Right kidney (tissue), 1 donor: ENCODE measurements around the gene ACP5.
"Not testable (repeated sequence)": the region's sequence is repeated elsewhere in the genome, so short reads cannot be mapped to it uniquely, and the experiment has no call there.

Experiments
- DNase-seq: peaks from one replicate; pipeline ENCODE4 v3.0.0-alpha.2; 2016

The ACP5 gene

DNA sequence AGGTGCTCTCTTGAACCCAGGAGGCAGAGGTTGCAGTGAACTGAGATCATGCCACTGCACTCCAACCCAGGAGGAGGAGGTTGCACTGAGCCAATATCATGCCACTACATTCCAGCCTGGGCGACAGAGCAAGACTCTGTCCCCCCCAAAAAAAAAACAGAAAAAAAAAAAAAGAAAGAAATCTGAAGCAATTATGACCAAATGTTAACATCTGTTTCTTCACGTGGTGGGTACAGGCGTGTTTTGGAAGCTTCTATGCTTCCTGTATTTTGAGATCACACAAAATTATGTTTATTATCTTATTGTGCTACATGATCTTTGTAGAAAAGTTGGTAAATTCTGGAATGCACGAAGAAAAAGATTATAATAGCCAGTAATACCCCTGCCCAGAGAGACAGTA is 2.7 kb upstream of the ACP5 start:
- DNase-seq: no peak

DNA sequence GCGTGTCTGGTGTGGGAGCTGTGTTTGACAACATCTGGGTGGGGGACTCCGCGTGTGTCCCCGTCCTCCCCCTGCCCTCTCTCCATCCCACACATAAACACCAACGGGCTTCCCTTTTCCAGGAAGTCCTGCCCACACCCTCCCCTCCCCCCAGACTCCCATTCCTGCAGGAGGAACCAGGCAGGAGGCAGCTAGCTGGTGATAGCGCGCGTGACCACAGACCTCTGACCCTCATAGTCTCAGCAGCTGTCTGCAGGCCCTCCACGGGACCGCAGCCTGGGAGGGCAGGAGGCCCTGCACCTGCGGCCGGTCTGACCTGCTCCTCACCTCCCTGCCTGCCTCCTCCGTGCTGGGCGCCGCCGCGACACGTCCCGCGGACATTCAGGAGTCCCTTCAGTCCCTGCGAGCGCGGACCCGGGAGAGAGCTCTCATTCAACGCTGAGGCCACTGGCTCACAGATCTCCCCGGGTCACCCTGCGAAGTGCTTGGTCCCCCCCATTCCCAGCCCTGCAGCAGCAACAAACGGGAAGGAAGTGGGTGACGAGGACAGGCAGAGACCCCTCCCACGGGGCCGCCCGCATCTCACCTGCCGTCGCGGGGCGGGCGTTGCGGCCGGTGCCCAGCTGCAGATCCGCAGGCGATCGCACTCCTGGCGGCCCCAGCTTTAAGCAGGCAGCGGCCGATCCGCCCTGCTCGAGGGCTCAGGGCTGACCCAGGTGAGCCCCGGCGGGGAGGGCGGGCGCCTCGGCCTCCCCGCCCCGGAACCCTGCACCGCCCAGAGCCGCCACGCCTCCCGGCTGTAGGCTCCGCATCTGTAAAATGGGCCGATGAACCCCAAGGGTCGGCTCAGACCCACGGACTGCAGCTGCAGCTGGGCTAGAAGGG is 1.1 kb upstream of the ACP5 start:
- peak; percentile 59 for DNase-seq

DNA sequence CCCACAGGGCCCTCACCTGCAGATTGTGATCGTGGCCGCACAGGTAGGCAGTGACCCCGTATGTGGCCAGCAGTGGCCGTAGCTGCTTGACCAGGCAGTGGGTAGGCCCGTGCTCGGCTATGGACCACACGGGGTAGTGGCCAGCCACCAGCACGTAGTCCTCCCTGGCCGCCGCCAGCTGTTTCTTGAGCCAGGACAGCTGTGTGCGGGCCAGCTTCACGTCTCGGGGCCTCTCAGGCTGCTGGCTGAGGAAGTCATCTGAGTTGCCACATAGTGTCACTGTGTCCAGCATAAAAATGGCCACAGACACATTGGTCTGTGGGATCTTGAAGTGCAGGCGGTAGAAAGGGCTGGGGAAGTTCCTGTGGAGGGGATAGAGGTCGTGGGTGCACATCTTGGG is 1.2 kb downstream of the ACP5 start:
- DNase-seq: no peak

DNA sequence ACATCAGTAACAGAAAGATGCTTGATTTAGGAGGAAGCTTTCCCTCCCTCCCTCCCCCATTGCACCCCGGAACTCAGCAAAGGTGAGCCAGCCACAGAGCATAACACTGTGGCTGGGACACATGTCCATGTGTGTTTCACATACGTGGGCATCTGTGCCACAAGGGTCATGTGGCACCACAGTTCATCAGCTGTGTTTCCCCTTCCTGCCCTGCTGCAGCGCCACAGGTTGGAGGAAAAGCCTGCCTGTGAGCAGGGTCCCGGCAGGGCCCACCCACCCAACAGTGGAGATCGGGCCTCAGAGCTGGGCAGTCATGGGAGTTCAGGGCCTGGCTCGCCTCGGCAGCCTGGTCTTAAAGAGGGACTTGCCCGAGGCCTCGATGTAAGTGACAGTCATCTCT is 2.8 kb downstream of the ACP5 start:
- no peak for DNase-seq

DNA sequence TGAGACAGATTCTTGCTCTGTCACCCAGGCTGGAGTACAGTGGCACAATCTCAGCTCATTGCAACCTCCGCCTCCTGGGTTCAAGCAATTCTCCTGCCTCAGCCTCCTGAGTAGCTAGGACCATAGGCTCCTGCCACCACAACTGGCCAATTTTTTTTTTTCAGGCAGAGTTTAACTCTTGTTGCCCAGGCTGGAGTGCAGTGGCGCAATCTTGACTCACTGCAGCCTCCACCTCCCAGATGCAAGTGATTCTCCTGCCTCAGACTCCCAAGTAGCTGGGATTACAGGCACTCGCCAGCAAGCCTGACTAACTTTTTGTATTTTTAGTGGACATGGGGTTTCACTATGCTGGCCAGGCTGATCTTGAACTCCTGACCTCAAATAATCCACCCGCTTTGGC is 3.7 kb downstream of the ACP5 start:
- DNase-seq: not testable (repeated sequence)

DNA sequence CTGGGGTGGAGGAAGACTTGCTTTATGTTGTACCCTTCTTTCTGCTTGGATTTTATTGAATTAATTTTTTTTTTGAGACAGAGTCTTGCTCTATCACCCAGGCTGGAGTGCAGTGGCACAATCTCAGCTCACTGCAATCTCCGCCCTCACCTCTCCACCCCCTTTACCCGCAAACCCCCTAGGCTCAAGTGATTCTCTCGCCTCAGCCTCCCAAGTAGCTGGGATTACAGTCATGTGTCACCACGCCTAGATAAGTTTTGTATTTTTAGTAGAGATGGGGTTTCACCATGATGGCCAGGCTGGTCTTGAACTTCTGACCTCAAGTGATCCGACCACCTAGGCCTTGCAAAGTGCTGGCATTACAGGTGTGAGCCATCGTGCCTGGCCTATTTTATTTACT is 4.1 kb downstream of the ACP5 start:
- DNase-seq: not testable (repeated sequence)

DNA sequence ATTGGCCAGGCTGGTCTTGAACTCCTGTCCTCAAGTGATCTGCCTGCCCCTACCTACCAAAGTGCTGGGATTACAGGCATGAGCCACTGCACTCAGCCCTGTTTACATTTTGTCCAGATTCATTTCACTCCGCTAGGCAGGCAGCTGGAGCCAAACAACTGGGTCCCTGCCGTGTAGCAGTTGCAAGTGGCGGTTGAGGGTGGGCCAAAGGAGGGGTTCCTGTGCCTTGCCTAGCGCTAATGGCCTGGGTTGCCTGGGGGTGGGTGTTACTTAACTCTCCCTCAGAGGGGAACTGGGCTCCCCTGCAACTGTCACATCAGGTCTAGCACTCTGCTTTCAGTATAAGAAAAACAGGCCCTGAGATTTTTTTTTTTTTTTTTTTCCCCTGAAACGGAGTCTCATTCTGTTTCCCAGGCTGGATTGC is 7.4 kb downstream of the ACP5 start:
- no peak for DNase-seq

DNA sequence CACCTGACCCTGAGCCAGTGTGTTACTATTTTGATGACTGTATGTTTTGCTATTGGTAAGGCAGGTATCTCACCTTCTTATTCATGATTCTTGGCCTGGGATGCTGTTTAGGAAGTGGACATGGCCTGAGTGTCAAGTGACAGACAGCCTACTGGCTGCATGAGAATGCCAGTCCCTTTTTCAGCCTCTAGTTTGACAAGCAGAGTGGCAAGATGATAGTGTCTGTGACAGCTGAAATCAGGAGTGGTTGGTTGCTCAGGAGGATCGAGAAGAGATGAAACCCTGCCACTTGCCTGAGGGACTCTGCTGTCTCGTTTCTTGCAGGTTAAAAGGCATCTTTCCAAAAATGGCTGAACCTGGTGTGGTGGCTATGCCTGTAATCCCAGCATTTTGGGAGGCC is 11.3 kb downstream of the ACP5 start:
- DNase-seq: no peak

DNA sequence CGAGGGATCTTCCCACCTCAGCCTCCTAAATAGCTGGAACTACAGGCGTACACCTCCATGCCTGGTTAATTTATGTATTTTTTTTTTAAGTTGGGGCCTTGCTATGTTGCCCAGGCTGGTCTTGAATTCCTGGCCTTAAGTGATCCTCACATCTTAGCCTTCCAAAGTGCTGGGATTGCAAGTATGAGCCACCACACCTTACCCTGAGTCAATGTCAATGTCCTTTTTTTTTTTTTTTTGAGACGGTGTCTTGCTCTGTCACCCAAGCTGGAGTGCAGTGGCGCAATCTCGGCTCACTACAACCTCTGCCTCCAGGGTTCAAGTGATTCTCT is 11.8 kb downstream of the ACP5 start:
- not testable (repeated sequence) for DNase-seq

DNA sequence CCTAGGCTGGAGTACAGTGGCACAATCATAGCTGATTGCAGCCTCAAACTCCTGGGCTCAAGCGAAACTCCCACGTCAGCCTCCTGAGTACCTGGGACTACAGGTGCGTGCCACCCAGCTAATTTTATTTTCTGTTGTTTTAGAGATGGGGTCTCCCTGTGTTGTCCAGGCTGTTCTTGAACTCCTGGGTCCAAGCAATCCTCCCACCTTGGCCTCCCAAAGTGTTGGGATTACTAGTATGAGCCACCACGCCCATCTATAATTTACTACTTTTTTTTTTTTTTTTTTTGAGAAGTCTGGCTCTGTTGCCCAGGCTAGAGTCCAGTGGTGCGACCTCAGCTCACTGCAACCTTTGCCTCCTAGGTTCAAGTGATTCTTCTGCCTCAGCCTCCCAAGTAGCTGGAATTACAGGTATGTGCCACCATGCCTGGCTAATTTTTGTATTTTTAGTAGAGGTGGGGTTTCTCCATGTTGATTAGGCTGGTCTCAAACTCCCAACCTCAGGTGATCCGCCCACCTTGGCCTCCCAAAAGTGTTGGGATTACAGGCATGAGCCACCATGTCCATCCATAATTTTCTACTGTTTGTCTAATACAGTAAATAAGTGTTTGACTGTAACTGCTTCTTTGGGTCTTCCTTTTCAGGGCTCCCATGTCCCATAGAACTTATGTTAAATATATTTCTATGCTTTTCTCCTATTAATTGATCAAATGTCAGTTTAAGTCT is 13.2 kb downstream of the ACP5 start:
- DNase-seq: not testable (repeated sequence)

DNA sequence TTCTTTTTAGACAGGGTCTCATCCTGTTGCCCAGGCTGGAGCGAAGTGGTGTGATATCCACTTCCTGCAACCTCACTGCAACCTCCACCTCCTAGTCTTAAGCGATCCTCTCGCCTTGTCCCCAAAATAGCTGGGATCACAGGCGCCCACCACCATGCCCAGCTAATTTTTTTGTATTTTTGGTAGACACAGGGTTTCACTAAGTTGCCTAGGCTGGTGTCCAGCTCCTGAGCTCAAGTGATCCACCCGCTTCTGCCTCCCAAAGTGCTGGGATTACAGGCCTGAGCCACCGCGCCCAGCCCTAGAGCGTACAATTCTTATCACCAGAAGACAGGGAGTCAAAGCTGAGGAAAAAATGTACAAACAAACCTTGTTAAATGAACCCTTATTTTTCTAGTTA is 13.9 kb downstream of the ACP5 start:
- DNase-seq: no peak

DNA sequence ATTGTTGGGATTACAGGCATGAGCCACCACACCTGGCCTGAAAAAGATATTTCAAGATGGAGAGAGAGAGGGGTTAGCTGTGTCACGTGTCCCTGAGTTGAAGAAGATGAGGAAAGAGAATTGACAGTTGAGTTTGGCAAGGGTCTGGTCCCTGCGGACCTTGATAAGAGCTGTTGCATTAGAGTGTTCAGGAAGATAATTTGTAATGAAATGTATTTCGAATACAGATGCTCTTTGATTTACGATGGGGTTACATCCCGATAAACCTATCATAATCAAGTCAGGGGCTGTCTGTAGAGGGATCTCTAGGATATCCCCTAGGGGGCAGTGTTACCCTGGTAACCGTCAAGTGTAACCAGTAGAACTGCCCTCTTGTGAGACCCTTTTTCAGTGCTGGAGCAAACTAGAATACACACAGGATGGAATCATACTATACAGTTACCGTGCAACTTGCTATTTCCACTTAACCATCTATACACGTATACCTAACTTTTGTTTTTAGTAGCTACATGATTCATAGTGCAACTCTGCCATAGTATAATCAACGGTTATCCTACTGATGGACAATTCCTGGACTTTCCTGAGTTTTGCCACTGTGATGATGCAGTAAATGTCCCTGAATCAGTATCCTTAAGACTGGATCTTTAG is 16.9 kb downstream of the ACP5 start:
- DNase-seq: peak; percentile 36

DNA sequence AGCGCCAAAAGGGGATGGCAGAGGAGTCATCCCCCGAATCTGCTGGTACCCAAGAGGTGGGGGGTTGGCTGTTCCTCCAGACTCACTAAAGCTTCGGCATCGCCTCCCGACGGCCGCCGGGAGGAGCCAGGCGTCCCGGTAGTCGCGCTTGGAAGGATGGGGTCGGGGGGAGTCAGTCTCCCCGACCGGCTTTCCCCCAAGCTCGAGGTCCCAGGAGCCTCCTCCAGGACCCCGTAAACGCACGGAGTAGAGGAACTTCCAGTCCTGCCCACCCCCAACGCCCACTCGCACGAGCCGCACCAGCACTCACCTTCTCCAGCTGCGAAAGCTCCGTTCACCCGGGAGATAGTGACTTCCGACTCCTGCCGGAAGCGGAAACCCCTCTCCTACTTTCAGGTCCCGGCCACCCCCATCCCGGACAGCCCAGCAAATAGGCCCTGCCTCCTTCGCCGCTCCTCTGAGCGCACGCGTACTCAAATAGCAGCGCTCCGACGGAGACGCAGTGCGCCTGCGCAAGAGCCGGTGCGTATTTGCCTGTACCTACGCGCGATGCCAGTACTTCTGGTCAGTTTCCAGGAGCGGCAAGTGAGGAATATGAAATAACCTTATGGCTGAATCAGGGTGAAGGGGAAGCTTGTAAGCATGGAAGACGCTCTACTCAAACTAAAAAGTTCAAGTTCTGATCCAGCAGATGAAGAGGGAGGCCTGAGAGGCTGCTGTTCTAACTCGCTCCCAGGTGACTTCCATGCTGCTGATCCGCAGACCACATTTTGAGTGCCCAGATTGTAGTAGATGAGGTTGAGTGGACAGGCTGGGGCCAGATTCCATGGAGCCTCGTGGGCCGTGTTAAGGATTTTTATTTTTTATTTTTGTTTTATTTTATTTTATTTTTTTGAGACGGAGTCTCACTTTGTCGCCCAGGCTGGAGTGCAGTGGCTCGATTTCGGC is 18.3 kb downstream of the ACP5 start, which contains the start of gene ELOF1:
Gene ELOF1, minus strand, starts transcription at position 350 of the 948 bp plus-strand sequence. CDS start 4,883 bp downstream, outside the sequence.
- DNase-seq: peak; percentile 90

DNA sequence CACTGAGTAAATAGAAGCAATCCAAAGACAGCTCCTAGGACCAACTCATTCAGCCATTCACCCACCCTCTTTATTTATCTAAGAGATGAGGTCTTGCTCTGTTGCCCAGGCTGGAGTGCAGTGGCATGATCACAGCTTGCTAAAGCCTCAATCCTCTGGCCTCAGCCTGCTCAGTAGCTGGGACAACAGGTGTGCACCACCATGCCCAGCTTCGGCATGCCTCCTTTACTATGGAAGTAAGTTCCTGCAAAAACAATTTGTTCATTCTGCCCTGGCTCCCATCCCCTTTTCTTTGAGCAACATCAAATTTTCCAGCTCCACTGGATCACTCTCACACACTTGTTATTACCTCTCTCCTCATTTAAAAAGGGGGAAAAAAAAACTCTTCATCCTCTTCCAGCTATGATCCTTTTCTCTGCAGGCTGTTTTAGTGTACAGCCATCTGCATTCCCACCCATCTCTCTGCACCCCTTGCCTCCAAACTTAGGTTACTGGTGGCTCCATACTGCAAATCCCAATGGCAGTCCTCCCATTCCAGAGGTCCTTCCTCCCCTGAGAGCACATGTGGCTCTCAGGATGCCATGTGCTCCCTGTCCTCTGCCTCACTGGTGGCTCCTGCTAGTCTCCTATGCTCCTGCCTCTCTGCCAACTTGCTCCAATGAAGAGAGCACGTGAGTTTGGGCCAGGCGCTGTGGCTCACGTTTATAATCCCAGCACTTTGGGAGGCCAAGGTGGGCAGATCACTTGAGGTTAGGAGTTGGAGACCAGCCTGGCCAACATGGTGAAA is 20.6 kb downstream of the ACP5 start:
- DNase-seq: no peak

DNA sequence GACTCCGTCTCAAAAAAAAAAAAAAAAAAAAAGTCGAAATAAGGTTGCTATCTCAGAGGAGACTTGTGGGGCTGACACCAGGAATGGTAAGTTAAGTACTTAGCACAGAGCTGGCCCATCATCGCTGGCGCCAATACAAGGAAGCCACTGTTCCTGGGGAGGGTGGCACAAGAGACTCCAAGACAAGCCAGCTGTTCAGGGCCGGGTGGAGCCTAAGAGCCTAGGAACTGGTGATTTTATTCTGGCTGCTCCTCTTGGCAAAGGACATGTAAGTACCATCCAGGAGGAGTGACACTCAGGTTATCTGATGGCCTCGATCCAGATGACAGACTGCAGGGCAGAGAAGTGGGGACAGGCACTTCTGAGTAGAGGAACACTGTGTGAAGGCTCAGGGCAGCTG is 22.2 kb downstream of the ACP5 start:
- DNase-seq: no peak

DNA sequence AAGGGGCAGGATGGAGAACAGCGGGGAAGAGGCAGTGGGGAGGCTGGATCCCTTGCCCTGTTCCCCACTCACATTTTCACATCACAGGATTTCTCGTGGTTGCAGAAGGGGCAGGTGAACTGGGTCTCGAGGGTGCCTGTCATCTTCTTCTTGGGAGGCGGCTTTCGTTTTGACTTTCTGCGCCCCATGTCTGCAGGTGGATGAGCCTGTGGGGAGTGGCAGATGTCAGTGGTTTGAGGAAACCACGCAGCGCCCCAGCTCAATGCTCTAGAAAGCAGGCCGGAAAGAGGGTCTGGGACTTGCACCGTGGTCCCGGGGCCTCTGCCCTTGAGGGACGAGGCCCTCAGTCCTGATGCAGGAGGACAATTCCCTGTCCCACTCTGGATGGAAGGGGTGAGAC is 23.3 kb downstream of the ACP5 start:
- DNase-seq: no peak

DNA sequence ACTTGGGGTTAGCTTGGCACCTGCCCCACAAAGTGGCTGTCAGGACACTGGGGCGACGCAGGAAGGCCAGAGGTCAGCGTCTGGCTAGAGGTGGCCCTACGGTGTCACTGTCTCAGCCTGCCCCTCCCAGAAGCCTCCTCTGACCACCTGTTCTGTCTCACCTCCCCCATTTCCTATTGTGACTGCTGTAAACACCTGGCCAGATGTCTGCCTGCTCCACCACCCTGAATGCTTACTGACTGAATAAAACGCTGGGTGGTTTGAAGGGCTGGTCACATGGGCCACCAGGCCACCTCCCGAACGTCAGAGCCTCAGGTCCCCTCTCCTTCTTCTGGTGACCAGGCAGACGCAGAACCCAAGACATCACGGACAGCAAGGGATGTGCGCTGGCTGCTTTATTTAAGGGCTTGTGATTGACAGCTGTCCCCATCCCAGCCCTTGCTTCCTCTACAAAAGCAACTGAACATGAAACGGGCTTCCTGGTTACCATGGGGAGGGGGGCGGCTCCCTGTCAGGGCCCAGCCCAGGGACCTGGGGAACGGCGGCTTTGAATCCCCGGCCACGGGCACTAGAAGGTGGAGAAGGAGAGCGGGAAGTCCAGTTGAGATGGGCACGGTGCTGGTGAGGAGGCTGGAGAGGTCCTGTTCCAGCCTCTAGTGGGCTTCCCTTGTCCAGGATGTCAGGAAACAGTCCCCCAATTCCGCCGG is 24.6 kb downstream of the ACP5 start:
- DNase-seq: no peak

DNA sequence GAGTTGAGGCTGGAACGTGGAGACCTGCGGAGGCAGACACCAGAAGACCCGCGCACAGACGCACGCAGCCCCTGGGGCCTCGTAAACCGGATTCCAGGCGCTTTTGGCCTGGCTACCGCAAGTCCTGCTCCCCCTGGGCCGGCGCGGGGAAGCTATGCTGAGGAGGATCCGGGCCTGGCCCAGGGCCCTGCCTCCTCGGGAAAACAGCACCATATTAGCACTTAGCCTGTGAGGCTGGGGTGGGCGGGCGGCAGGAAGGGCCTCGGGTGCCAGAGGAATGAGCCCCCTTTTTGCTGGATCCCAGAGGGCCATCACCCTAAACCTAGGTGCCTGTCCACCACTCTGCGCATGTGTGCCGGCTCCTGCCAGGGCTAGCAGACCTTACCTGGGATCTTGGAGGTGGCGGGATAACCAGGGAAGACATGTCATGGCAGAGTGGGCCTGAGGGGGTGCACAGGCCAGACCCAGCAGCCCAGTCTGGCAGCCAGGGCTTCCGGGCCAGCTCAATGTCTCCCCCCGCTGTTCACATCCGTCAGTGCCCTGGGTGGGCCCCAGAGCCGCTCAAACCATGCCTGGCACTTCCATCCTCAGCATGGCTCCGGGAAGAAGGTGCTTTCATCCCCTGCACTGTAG is 25.7 kb downstream of the ACP5 start:
- no peak for DNase-seq

DNA sequence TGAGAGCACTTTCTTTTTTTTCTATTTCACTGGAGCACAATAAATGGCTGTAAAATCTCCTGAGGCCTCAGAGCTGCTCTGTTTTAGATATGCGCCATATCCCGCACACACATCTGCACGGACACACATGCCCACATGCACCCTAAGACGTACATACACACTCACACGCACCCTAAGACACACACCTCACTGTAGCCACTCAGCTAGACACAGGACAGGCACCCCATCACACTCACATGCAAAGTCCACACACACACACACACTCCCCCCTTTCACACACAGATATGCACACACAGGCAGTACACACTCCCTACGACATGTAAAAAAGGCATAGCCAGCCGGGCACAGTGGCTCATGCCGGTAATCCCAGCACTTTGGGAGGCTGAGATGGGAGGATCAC is 27.2 kb downstream of the ACP5 start:
- no peak for DNase-seq

DNA sequence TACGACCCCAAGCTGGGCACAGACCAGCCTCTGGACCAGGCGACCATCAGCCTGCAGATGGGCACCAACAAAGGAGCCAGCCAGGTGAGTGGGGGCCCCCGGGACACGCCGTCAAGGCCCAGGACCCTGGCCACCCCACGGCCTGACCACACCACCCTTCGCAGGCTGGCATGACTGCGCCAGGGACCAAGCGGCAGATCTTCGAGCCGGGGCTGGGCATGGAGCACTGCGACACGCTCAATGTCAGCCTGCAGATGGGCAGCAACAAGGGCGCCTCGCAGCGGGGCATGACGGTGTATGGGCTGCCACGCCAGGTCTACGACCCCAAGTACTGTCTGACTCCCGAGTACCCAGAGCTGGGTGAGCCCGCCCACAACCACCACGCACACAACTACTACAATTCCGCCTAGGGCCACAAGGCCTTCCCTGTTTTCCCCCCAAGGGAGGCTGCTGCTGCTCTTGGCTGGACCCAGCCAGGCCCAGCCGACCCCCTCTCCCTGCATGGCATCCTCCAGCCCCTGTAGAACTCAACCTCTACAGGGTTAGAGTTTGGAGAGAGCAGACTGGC is 28.0 kb downstream of the ACP5 start:
- no peak for DNase-seq
